IMR-90 (cell line): ENCODE results near the gene CDC42BPA. TPM values are rescaled to one million over a fixed set of nuclear protein-coding genes. Genes with fewer than 3 reads are reported as not detected.

Experiments
- ATAC-seq: fragments of 200-7000 bp; cut with Tn5 transposase; 2 replicates; pipeline ENCODE4 v1.9.1; 2020; ENCODE audit warnings: low read depth, mild to moderate bottlenecking, moderate library complexity
- BruUV-seq: library from RNA; stranded (reverse); fragments of 400-500 nt; replicated peaks from 2 replicates; lab custom pipeline; 2021; lab: Mats Ljungman, UMichigan
- CTCF ChIA-PET: fragments of 300-600 bp; formaldehyde crosslinking; extraction: SDS; loops from one replicate; lab custom pipeline; 2021; ENCODE audit warnings: antibody characterized with exemption; lab: Yijun Ruan, JAX
- POLR2A ChIA-PET: fragments of 300-600 bp; sonication (Branson Sonifier 250); formaldehyde crosslinking; loops from one replicate; lab custom pipeline; 2022; ENCODE audit warnings: antibody characterized with exemption; ENCODE audit not compliant: unreplicated experiment; lab: Charles Lee
- DNase-seq: peaks from one replicate; pipeline ENCODE4 v3.0.0; 2013
- H2AFZ ChIP-seq: replicated peaks from 2 replicates; pipeline ENCODE3; 2013; ENCODE audit warnings: low read length, mild to moderate bottlenecking; ENCODE audit not compliant: poor library complexity
- H2AK5ac ChIP-seq: 2 replicates; pipeline ENCODE4 v1.6.1; 2013; ENCODE audit warnings: low read depth, low read length, inconsistent platforms
- H2AK9ac ChIP-seq: replicated peaks from 2 replicates; pipeline ENCODE3; 2013; ENCODE audit warnings: mild to moderate bottlenecking, low read depth, low read length, moderate library complexity; ENCODE audit not compliant: poor library complexity
- H2BK120ac ChIP-seq: 2 replicates; pipeline ENCODE4 v1.6.1; 2013; ENCODE audit warnings: low read depth, low read length, inconsistent platforms
- H2BK15ac ChIP-seq: 3 replicates; pipeline ENCODE4 v1.6.1; 2013; ENCODE audit warnings: low read depth, low read length, inconsistent platforms
- H2BK20ac ChIP-seq: 2 replicates; pipeline ENCODE4 v1.6.1; 2013; ENCODE audit warnings: low read depth, mild to moderate bottlenecking, inconsistent platforms, low read length, moderate library complexity
- H2BK5ac ChIP-seq: 2 replicates; pipeline ENCODE4 v1.6.1; 2013; ENCODE audit warnings: mild to moderate bottlenecking, low read depth, low read length, inconsistent platforms; ENCODE audit not compliant: poor library complexity, severe bottlenecking
- H3K14ac ChIP-seq: replicated peaks from 2 replicates; pipeline ENCODE4 v1.6.1; 2013; ENCODE audit warnings: low read depth, low read length, inconsistent platforms
- H3K18ac ChIP-seq: 2 replicates; pipeline ENCODE4 v1.6.1; 2013; ENCODE audit warnings: low read depth, low read length, control low read depth
- H3K23ac ChIP-seq: 2 replicates; pipeline ENCODE4 v1.6.1; 2013; ENCODE audit warnings: low read depth, low read length, inconsistent platforms
- H3K27ac ChIP-seq: 2 replicates; pipeline ENCODE4 v1.5.1; 2013; ENCODE audit warnings: mild to moderate bottlenecking, control low read depth, low read length; ENCODE audit not compliant: insufficient read depth
- H3K27me3 ChIP-seq: 2 replicates; pipeline ENCODE4 v1.6.1; 2013; ENCODE audit warnings: low read length; ENCODE audit not compliant: control insufficient read depth, insufficient read depth
- H3K36me3 ChIP-seq: 2 replicates; pipeline ENCODE4 v1.6.1; 2013; ENCODE audit warnings: low read length, mixed read lengths; ENCODE audit not compliant: control insufficient read depth, insufficient read depth
- H3K4ac ChIP-seq: 2 replicates; pipeline ENCODE4 v1.6.1; 2013; ENCODE audit warnings: low read depth, low read length, inconsistent platforms
- H3K4me1 ChIP-seq: 2 replicates; pipeline ENCODE4 v1.6.1; 2013; ENCODE audit warnings: low read length, mixed read lengths; ENCODE audit not compliant: control insufficient read depth, insufficient read depth
- H3K4me2 ChIP-seq: 2 replicates; pipeline ENCODE4 v1.6.1; 2013; ENCODE audit warnings: low read depth, mild to moderate bottlenecking, control low read depth, low read length, moderate library complexity
- H3K4me3 ChIP-seq: 2 replicates; pipeline ENCODE4 v1.5.1; 2013; ENCODE audit warnings: low read depth, mild to moderate bottlenecking, control low read depth, low read length, moderate library complexity; ENCODE audit not compliant: insufficient read depth
- H3K56ac ChIP-seq: 2 replicates; pipeline ENCODE4 v1.6.1; 2013; ENCODE audit warnings: low read length, inconsistent platforms; ENCODE audit not compliant: insufficient read depth; ENCODE audit errors: extremely low read depth
- H3K79me1 ChIP-seq, 2 experiments: 2 replicates each; pipeline ENCODE4 v1.6.1; 2013; ENCODE audit warnings: low read length in 2 of 2, inconsistent platforms in 1 of 2, low read depth in 1 of 2
- H3K9ac ChIP-seq: 2 replicates; pipeline ENCODE4 v1.6.1; 2013; ENCODE audit warnings: low read depth, low read length, control low read depth
- H3K9me1 ChIP-seq: 2 replicates; pipeline ENCODE4 v1.6.1; 2013; ENCODE audit warnings: low read length, inconsistent platforms; ENCODE audit not compliant: insufficient read depth
- H3K9me3 ChIP-seq: 2 replicates; pipeline ENCODE4 v1.6.1; 2013; ENCODE audit warnings: low read length; ENCODE audit not compliant: control insufficient read depth, insufficient read depth
- H4K20me1 ChIP-seq: 2 replicates; pipeline ENCODE4 v1.6.1; 2013; ENCODE audit warnings: low read length, inconsistent platforms; ENCODE audit not compliant: insufficient read depth
- H4K5ac ChIP-seq: 2 replicates; pipeline ENCODE4 v1.6.1; 2013; ENCODE audit warnings: mild to moderate bottlenecking, low read depth, low read length, control low read depth
- H4K8ac ChIP-seq, 2 experiments: 2 replicates each; pipeline ENCODE4 v1.6.1; 2013; ENCODE audit warnings: low read depth in 2 of 2, low read length in 2 of 2, control low read depth in 1 of 2, inconsistent platforms in 1 of 2
- H4K91ac ChIP-seq: 2 replicates; pipeline ENCODE4 v1.6.1; 2013; ENCODE audit warnings: low read depth, low read length, inconsistent platforms; ENCODE audit not compliant: insufficient read depth
- CTCF ChIP-seq: conservative IDR thresholded peaks from 2 replicates; pipeline ENCODE4 v1.5.1; 2012; ENCODE audit warnings: mild to moderate bottlenecking, low read depth, low read length, improper control_type of control experiment
- MAZ ChIP-seq: IDR thresholded peaks from 2 replicates; pipeline ENCODE4 v1.6.1; 2012; ENCODE audit warnings: low read depth, mild to moderate bottlenecking, low read length, improper control_type of control experiment, moderate library complexity, borderline replicate concordance
- MXI1 ChIP-seq: IDR thresholded peaks from 2 replicates; pipeline ENCODE4 v1.6.1; 2012; ENCODE audit warnings: low read depth, mild to moderate bottlenecking, low read length, moderate library complexity, borderline replicate concordance
- POLR2A ChIP-seq: IDR thresholded peaks from 2 replicates; pipeline ENCODE4 v1.6.1; 2012; ENCODE audit warnings: mild to moderate bottlenecking, low read depth, low read length
- RAD21 ChIP-seq: IDR thresholded peaks from 2 replicates; pipeline ENCODE4 v1.6.1; 2012; ENCODE audit warnings: low read length, improper control_type of control experiment
- RCOR1 ChIP-seq: IDR thresholded peaks from 2 replicates; pipeline ENCODE4 v1.6.1; 2012; ENCODE audit warnings: mild to moderate bottlenecking, low read length, improper control_type of control experiment; ENCODE audit not compliant: insufficient replicate concordance
- USF2 ChIP-seq: fragments of 150-350 bp; IDR thresholded peaks from 2 replicates; pipeline ENCODE4 v1.6.1; 2017; ENCODE audit warnings: mild to moderate bottlenecking, antibody characterized with exemption, low read length, low read depth
- WGBS, 2 experiments: methylation state at CpG; one replicate each; pipeline versions ENCODE4 v1.1.5 to v1.1.7; 2013; ENCODE audit warnings: missing lambda C conversion rate in 2 of 2; ENCODE audit not compliant: insufficient read length in 1 of 2; ENCODE audit errors: extremely low coverage in 2 of 2; 5-methylcytosine and 5-hydroxymethylcytosine counted together
- dilution Hi-C: fragments of 300-500 bp; cut with HindIII; formaldehyde crosslinking; loops from one replicate; pipeline ENCODE4 v1.14.3; 2018; ENCODE audit warnings: low sequenced_read_pairs; ENCODE audit not compliant: unreplicated experiment
- in situ Hi-C: fragments of 300-500 bp; cut with MboI; formaldehyde crosslinking; loops from 3 replicates; pipeline ENCODE4 v1.14.3; 2019; ENCODE audit warnings: low sequenced_read_pairs, inconsistent platforms, mixed read lengths
- intact Hi-C: fragments of 100-400 bp; cut with micrococcal nuclease; formaldehyde crosslinking; loops from 2 replicates; pipeline ENCODE4 v1.10.0; 2022
- polyA plus RNA-seq, 3 experiments: library from polyadenylated mRNA; depleted of rRNA; stranded (reverse); fragments of >200 nt; gene quantifications; 2 replicates each; pipeline ENCODE4 v1.2.3, GENCODE V29; 2012; ENCODE audit warnings: low replicate concordance in 1 of 3
- total RNA-seq: library from RNA; depleted of rRNA; stranded (reverse); fragments of >200 nt; gene quantifications from 2 replicates; pipeline ENCODE4 v1.2.3, GENCODE V29; 2012
- TF ChIP-seq, protein P1 (sequence below): fragments of 150-350 bp; IDR thresholded peaks from 2 replicates; pipeline ENCODE4 v1.6.1; 2016; ENCODE audit warnings: low read depth, mild to moderate bottlenecking, low read length, moderate library complexity, borderline replicate concordance

Gene CDC42BPA
- total and polyA plus RNA-seq, 2 of the 4 experiments (the other 2 are of a cell fraction) = 9.4 to 27.8 TPM

DNA sequence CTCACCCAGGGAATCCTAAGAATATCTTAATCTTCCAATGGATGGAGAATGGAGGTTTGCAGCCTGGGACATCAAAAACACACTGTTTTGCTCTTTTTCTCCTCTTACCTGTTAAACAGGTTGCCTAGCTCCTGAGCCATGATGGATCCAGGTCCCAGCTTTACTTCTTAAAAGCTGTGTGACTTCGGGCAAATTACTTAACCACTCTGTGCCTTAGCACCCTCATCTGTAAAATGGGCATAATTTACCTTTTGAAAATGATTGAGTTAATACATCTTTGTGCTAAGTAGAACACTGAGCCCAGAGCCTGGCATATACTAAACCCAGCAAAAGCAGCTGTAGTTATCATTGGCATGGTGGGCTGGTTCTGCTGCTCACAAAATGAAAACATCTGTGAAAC is 368.0 kb downstream of the CDC42BPA start:
- H3K14ac ChIP-seq = no peak overlapping the region
- POLR2A ChIA-PET = no interaction called here

More for the DNA sequence above, 368.0 kb downstream of the CDC42BPA start:
- Histone ChIP-seq H4K8ac (no peak overlapping the region), H3K23ac (no peak overlapping the region), H4K5ac (no peak overlapping the region), H2BK5ac (no peak overlapping the region), H3K27ac (no peak overlapping the region), H3K18ac (no peak overlapping the region), H3K4me2 (no peak overlapping the region), H4K91ac (no peak overlapping the region), H3K4ac (no peak overlapping the region), H3K27me3 (no peaks in the 10 kb centered on the region), H2BK20ac (no peak overlapping the region), H3K36me3 (no peaks in the 10 kb centered on the region), H4K20me1 (0 out of 2 replicates have a peak, but pooled peaks cover 3% of the 10 kb centered on the region), H3K9me1 (no peaks in the 10 kb centered on the region; the same call in 1 of the 2 replicates), H2AK5ac (no peak overlapping the region), H3K9ac (no peak overlapping the region), H3K4me1 (peaks cover 6% of the 10 kb centered on the region; the same call in 1 of the 2 replicates), H2BK15ac (no peak overlapping the region), H2AK9ac (no peak overlapping the region), H3K56ac (no peak overlapping the region), H3K79me1 (no peaks in the 10 kb centered on the region), H3K4me3 (no peak overlapping the region), H3K9me3 (no peaks in the 10 kb centered on the region; the same call in 1 of the 2 replicates), H2AFZ (no peak overlapping the region), H2BK120ac (no peak overlapping the region)
- BruUV-seq = no TSS peak
- in situ Hi-C loops (no loop called here), dilution Hi-C loops (no loop called here), intact Hi-C loops (no loop called here)
- no peak for TF ChIP-seq CTCF
- TF ChIP-seq RCOR1 = no peak
- TF ChIP-seq POLR2A = no peak
- TF ChIP-seq USF2 = no peak
- TF ChIP-seq MAZ = no peak
- no peak for TF ChIP-seq RAD21
- no peak for TF ChIP-seq MXI1
- TF ChIP-seq, protein P1, sequence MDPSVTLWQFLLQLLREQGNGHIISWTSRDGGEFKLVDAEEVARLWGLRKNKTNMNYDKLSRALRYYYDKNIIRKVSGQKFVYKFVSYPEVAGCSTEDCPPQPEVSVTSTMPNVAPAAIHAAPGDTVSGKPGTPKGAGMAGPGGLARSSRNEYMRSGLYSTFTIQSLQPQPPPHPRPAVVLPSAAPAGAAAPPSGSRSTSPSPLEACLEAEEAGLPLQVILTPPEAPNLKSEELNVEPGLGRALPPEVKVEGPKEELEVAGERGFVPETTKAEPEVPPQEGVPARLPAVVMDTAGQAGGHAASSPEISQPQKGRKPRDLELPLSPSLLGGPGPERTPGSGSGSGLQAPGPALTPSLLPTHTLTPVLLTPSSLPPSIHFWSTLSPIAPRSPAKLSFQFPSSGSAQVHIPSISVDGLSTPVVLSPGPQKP = no peak
- DNase-seq (no peak), ATAC-seq (no peak; the same call in 1 of the 2 replicates)
- WGBS, 2 experiments = no CpG with 5 or more reads among the region's 1 CpG
- CTCF ChIA-PET = interaction anchor here (0.7 kb wide), 1 partner anchor 592 kb away, joined by 3 read pairs; no protein-coding TSS in a partner anchor
